ENCODE results near the gene BNIPL.

BNIPL gene

GRCh38 chr1:151047925-151048644 lies 11.7 kb downstream of the BNIPL start:
- Histone ChIP-seq H3K79me2 (ENCODE audit: low read length) (no peaks in the 10 kb centered on the region), H2AFZ (ENCODE audit: low read length) (peak overlapping the region; percentile 83), H3K4me1 (ENCODE audit: low read length) (peaks cover 13% of the 10 kb centered on the region; the same call in 1 of the 2 replicates), H3K27ac (ENCODE audit: low read length) (no peak overlapping the region), H3K4me2 (ENCODE audit: low read depth, low read length) (peak overlapping the region; percentile 99), H3K27me3 (replicated peaks; ENCODE audit: insufficient read depth, low read length) (no peaks in the 10 kb centered on the region), H4K20me1 (ENCODE audit: insufficient read depth, low read length) (no peaks in the 10 kb centered on the region; the same call in 1 of the 2 replicates), H3K4me3 (ENCODE audit: low read length) (peak overlapping the region; percentile 72), H3F3A (ENCODE audit: insufficient read depth, low read length) (peaks cover 13% of the 10 kb centered on the region; the same call in 1 of the 2 replicates), H3K36me3 (replicated peaks; ENCODE audit: insufficient read depth, low read length) (no peaks in the 10 kb centered on the region), H3K9me3 (replicated peaks; ENCODE audit: insufficient read depth, low read length) (no peaks in the 10 kb centered on the region), H3K9me2 (replicated peaks; ENCODE audit: insufficient read depth, low read length) (no peaks in the 10 kb centered on the region), H3K9ac (ENCODE audit: low read length) (peak overlapping the region; percentile 4; the same call in 1 of the 2 replicates)
- DNase-seq = peak; percentile 39
- TF ChIP-seq EZH2phosphoT487 (IDR thresholded peaks at IDR 0.05; ENCODE audit: low read length) = no peak
- TF ChIP-seq CTCF (IDR thresholded peaks at IDR 0.05; ENCODE audit: low read length) = peak; percentile 54; the same call in 1 of the 2 replicates

- no peaks in the 10 kb centered on the region for H3K36me3 ChIP-seq (replicated peaks; ENCODE audit: insufficient read depth, low read length)
- no peak overlapping the region for H3K27ac ChIP-seq (ENCODE audit: low read length)
- DNase-seq = no peak
- H3K4me1 ChIP-seq (ENCODE audit: low read length) = peaks cover 13% of the 10 kb centered on the region; the same call in 1 of the 2 replicates
- H3K9me2 ChIP-seq (replicated peaks; ENCODE audit: insufficient read depth, low read length) = no peaks in the 10 kb centered on the region
- H3K4me2 ChIP-seq (ENCODE audit: low read depth, low read length) = peak overlapping the region; percentile 99; the same call in 1 of the 2 replicates
- no peak overlapping the region for H3K4me3 ChIP-seq (ENCODE audit: low read length)
- H3K9ac ChIP-seq (ENCODE audit: low read length) = no peak overlapping the region
- H2AFZ ChIP-seq (ENCODE audit: low read length) = no peak overlapping the region
- H3K9me3 ChIP-seq (replicated peaks; ENCODE audit: insufficient read depth, low read length) = no peaks in the 10 kb centered on the region
- no peaks in the 10 kb centered on the region; the same call in 1 of the 2 replicates for H4K20me1 ChIP-seq (ENCODE audit: insufficient read depth, low read length)
- TF ChIP-seq EZH2phosphoT487 (IDR thresholded peaks at IDR 0.05; ENCODE audit: low read length) = no peak
- H3F3A ChIP-seq (ENCODE audit: insufficient read depth, low read length) = peaks cover 13% of the 10 kb centered on the region; the same call in 1 of the 2 replicates
- H3K79me2 ChIP-seq (ENCODE audit: low read length) = no peaks in the 10 kb centered on the region
- no peaks in the 10 kb centered on the region for H3K27me3 ChIP-seq (replicated peaks; ENCODE audit: insufficient read depth, low read length)
Measured at GRCh38 chr1:151048645-151049032, 12.3 kb downstream of the BNIPL start.

- Histone ChIP-seq H2AFZ (ENCODE audit: low read length) (no peak overlapping the region), H3K4me1 (ENCODE audit: low read length) (peaks cover 13% of the 10 kb centered on the region; the same call in 1 of the 2 replicates), H3K9me3 (replicated peaks; ENCODE audit: insufficient read depth, low read length) (no peaks in the 10 kb centered on the region), H3K4me2 (ENCODE audit: low read depth, low read length) (no peak overlapping the region), H3K9me2 (replicated peaks; ENCODE audit: insufficient read depth, low read length) (no peaks in the 10 kb centered on the region), H3K36me3 (replicated peaks; ENCODE audit: insufficient read depth, low read length) (peaks cover 7% of the 10 kb centered on the region; the same call in 1 of the 2 replicates), H3K4me3 (ENCODE audit: low read length) (no peak overlapping the region), H3K9ac (ENCODE audit: low read length) (no peak overlapping the region), H4K20me1 (ENCODE audit: insufficient read depth, low read length) (no peaks in the 10 kb centered on the region; the same call in 1 of the 2 replicates), H3F3A (ENCODE audit: insufficient read depth, low read length) (peaks cover 13% of the 10 kb centered on the region; the same call in 1 of the 2 replicates), H3K27me3 (replicated peaks; ENCODE audit: insufficient read depth, low read length) (no peaks in the 10 kb centered on the region), H3K27ac (ENCODE audit: low read length) (no peak overlapping the region), H3K79me2 (ENCODE audit: low read length) (peaks cover 4% of the 10 kb centered on the region; the same call in 1 of the 2 replicates)
- no peak for TF ChIP-seq EZH2 (optimal IDR thresholded peaks at IDR 0.05; ENCODE audit: low read depth, low read length)
- DNase-seq = no peak
Measured at GRCh38 chr1:151049458-151049857, 13.1 kb downstream of the BNIPL start.

- Histone ChIP-seq H3K4me2 (ENCODE audit: low read depth, low read length) (no peak overlapping the region), H3K27ac (ENCODE audit: low read length) (no peak overlapping the region), H3K36me3 (replicated peaks; ENCODE audit: insufficient read depth, low read length) (peaks cover 13% of the 10 kb centered on the region)
Measured at GRCh38 chr1:151050051-151050688, 13.8 kb downstream of the BNIPL start.

More at GRCh38 chr1:151050051-151050688, 13.8 kb downstream of the BNIPL start:
- no peak overlapping the region for H3K9ac ChIP-seq (ENCODE audit: low read length)
- peaks cover 13% of the 10 kb centered on the region; the same call in 1 of the 2 replicates for H3K4me1 ChIP-seq (ENCODE audit: low read length)
- H3K9me2 ChIP-seq (replicated peaks; ENCODE audit: insufficient read depth, low read length) = no peaks in the 10 kb centered on the region
- H3K27me3 ChIP-seq (replicated peaks; ENCODE audit: insufficient read depth, low read length) = no peaks in the 10 kb centered on the region
- H4K20me1 ChIP-seq (ENCODE audit: insufficient read depth, low read length) = no peaks in the 10 kb centered on the region; the same call in 1 of the 2 replicates
- H3K4me3 ChIP-seq (ENCODE audit: low read length) = no peak overlapping the region
- H3K79me2 ChIP-seq (ENCODE audit: low read length) = peaks cover 10% of the 10 kb centered on the region
- DNase-seq = no peak
- H3F3A ChIP-seq (ENCODE audit: insufficient read depth, low read length) = peaks cover 13% of the 10 kb centered on the region; the same call in 1 of the 2 replicates
- H2AFZ ChIP-seq (ENCODE audit: low read length) = no peak overlapping the region
- no peaks in the 10 kb centered on the region for H3K9me3 ChIP-seq (replicated peaks; ENCODE audit: insufficient read depth, low read length)
- TF ChIP-seq EZH2phosphoT487 (IDR thresholded peaks at IDR 0.05; ENCODE audit: low read length) = no peak
- TF ChIP-seq CTCF (IDR thresholded peaks at IDR 0.05; ENCODE audit: low read length) = no peak
- TF ChIP-seq EZH2 (optimal IDR thresholded peaks at IDR 0.05; ENCODE audit: low read depth, low read length) = no peak
